Measurements from ENCODE around the gene PVALEF. TPM values are rescaled to one million over a fixed set of nuclear protein-coding genes. Genes with fewer than 3 reads are reported as not detected.

Gene PVALEF
- total RNA-seq, 2 donors from 2014 or later, result not detected

GRCh38 chr17:81194941-81195901 is 29.9 kb downstream of the PVALEF start:
- intact Hi-C loops (cut with DNase I), result no loop called here
- DNase-seq, result no peak
- no peak overlapping the region for H3K4me3 ChIP-seq
- no peaks in the 10 kb centered on the region for H3K27me3 ChIP-seq
- no peak for TF ChIP-seq CTCF (IDR thresholded peaks at IDR 0.05)
- H3K9ac ChIP-seq (ENCODE audit: low read depth in 2 of 2, low read length in 2 of 2), result no peak overlapping the region
- no peaks in the 10 kb centered on the region for H3K4me1 ChIP-seq
- H3K9me3 ChIP-seq, result no peaks in the 10 kb centered on the region
- H3K27ac ChIP-seq, result no peak overlapping the region
- no peaks in the 10 kb centered on the region for H3K36me3 ChIP-seq

GRCh38 chr17:81195941-81196495 is 30.7 kb downstream of the PVALEF start:
- no peaks in the 10 kb centered on the region for H3K4me1 ChIP-seq
- no peak overlapping the region for H3K27ac ChIP-seq
- no peak overlapping the region for H3K4me3 ChIP-seq
- no peak overlapping the region for H3K9ac ChIP-seq (ENCODE audit: low read depth in 2 of 2, low read length in 2 of 2)
- no peaks in the 10 kb centered on the region for H3K9me3 ChIP-seq
- no peak for DNase-seq
- no peaks in the 10 kb centered on the region for H3K36me3 ChIP-seq
- no peaks in the 10 kb centered on the region for H3K27me3 ChIP-seq
- TF ChIP-seq CTCF (IDR thresholded peaks at IDR 0.05), result no peak
- intact Hi-C loops (cut with DNase I), result no loop called here

DNA sequence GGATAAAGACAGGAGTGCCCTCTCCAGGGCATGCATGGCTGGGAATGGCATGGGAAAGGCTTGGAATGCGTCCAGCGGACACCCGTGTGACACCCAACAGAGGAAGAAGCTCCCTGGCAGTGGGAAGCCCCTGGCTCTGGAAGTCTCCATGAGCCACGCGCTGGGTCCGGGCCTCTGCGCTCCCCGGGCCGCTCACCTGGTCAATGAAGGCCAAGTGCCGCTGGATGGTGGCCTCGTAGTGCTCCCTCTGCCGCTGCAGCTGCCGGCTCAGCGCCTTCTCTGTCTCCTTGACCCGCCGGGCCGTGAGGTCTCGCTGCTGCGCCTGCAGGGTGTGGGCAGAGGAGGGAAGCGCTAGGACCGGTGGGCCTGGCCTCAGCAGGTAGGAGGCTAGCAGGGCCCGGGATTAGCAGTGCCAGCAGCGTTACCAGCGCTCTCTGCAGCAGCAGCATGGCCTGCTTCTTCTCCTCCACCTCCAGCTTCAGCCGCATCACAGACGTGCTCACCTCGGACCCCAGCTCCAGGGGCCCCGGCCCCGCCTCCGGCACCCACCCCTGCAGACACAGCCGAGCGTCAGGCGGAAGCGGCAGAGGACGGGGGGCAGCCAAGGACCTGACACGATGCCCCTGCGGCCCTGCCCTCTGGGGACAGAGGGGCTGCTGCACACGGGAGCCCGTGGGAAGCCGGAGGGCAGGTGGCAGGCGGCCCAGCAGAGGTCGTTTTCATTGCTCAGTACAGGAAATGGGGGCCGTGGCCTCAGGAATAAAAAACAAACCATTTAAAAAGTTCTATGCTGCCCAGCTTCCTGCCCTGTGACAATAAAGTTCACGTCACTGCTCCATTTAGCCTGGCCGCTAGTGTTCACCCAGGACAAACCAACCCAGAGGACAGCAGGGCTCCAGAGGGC is 31.4 kb downstream of the PVALEF start:
- no peak for DNase-seq
- Histone ChIP-seq H3K9me3 (no peaks in the 10 kb centered on the region), H3K4me3 (no peak overlapping the region), H3K36me3 (no peaks in the 10 kb centered on the region), H3K4me1 (no peaks in the 10 kb centered on the region), H3K27me3 (no peaks in the 10 kb centered on the region), H3K27ac (no peak overlapping the region), H3K9ac (ENCODE audit: low read depth in 2 of 2, low read length in 2 of 2) (no peak overlapping the region)
- intact Hi-C loops (cut with DNase I), result no loop called here
- no peak for TF ChIP-seq CTCF (IDR thresholded peaks at IDR 0.05)

GRCh38 chr17:81197409-81197795 is 32.1 kb downstream of the PVALEF start:
- no peak overlapping the region for H3K4me3 ChIP-seq
- H3K9me3 ChIP-seq, result no peaks in the 10 kb centered on the region
- no peak for TF ChIP-seq CTCF (IDR thresholded peaks at IDR 0.05)
- H3K27me3 ChIP-seq, result no peaks in the 10 kb centered on the region
- no peak overlapping the region for H3K9ac ChIP-seq (ENCODE audit: low read depth in 2 of 2, low read length in 2 of 2)
- H3K36me3 ChIP-seq, result no peaks in the 10 kb centered on the region
- DNase-seq, result no peak
- no peaks in the 10 kb centered on the region for H3K4me1 ChIP-seq
- intact Hi-C loops (cut with DNase I), result no loop called here
- H3K27ac ChIP-seq, result no peak overlapping the region

DNA sequence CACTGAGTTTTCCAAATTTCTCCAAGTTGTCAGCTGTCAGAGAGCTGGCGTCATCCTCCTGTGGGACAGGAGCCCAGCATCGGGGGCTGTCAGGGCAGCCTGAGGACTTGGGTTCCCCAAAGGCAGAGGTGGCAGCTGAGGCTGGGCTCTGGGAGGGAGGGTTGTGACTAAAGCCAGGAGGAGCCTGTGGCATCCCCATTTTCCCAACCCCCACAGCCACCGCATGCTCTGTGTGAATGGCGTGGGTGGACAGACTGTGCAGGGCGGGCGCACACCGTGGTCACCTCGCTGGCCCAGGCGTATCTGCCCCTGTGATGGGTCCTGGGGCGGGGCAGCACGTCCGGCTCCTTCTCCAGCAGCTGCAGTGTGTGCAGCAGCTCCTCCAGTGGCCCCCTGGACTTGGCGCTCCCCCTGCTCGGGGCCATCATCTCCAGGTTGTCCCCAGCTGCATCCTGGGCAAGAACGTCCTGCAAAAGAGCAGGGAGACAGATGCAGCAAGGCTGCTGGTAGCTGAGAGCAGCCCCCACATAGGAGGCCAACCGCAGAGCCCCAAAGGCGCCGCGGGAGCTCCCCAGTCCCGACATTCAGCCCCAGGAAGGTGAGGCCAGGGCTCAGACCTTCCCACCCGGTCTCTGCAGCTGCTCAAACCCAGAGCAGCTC is 32.7 kb downstream of the PVALEF start:
- Histone ChIP-seq H3K27ac (no peak overlapping the region), H3K36me3 (no peaks in the 10 kb centered on the region), H3K4me3 (no peak overlapping the region), H3K9me3 (no peaks in the 10 kb centered on the region), H3K9ac (ENCODE audit: low read depth in 2 of 2, low read length in 2 of 2) (no peak overlapping the region), H3K4me1 (no peaks in the 10 kb centered on the region), H3K27me3 (no peaks in the 10 kb centered on the region)
- no peak for DNase-seq
- intact Hi-C loops (cut with DNase I), result no loop called here
- no peak for TF ChIP-seq CTCF (IDR thresholded peaks at IDR 0.05)

Data from colonic mucosa (tissue), 4 donors.